PC-9 (cell line): ENCODE results near the gene AFAP1L2. TPM values are rescaled to one million over a fixed set of nuclear protein-coding genes. Genes with fewer than 3 reads are reported as not detected.

Source experiments
- BruUV-seq: library from RNA; stranded (reverse); fragments of 400-500 nt; replicated peaks from 2 replicates; lab custom pipeline; 2021; lab: Mats Ljungman, UMichigan
- CTCF ChIA-PET: fragments of 300-600 bp; sonication (Branson Sonifier 250); formaldehyde crosslinking; loops from one replicate; lab custom pipeline; 2022; ENCODE audit warnings: antibody characterized with exemption; lab: Charles Lee
- POLR2A ChIA-PET: fragments of 300-600 bp; sonication (Branson Sonifier 250); formaldehyde crosslinking; loops from one replicate; lab custom pipeline; 2022; ENCODE audit warnings: antibody characterized with exemption; ENCODE audit not compliant: unreplicated experiment; lab: Charles Lee
- DNase-seq, 2 experiments: peaks; one replicate each; pipeline versions ENCODE4 v3.0.0 to v3.0.0-alpha.2; 2015 to 2022; ENCODE audit warnings: mixed read lengths in 1 of 2
- H2AFZ ChIP-seq: fragments of 200-600 bp; sonication (generic); 2 replicates; pipeline ENCODE4 v1.8.1; 2017; ENCODE audit warnings: antibody characterized with exemption
- H3F3A ChIP-seq: fragments of 200-600 bp; sonication (generic); 2 replicates; pipeline ENCODE4 v1.8.1; 2017; ENCODE audit warnings: antibody characterized with exemption, mild to moderate bottlenecking, low read depth; ENCODE audit not compliant: insufficient read depth
- H3K27ac ChIP-seq: fragments of 200-600 bp; sonication (generic); 2 replicates; pipeline ENCODE4 v1.6.1; 2016; ENCODE audit warnings: mixed run types
- H3K27me3 ChIP-seq: fragments of 200-600 bp; sonication (generic); 2 replicates; pipeline ENCODE4 v1.6.1; 2016; ENCODE audit warnings: low read depth, mixed run types; ENCODE audit not compliant: insufficient read depth
- H3K36me3 ChIP-seq: fragments of 200-600 bp; sonication (generic); 2 replicates; pipeline ENCODE4 v1.6.1; 2016; ENCODE audit warnings: low read depth, mixed run types
- H3K4me1 ChIP-seq: fragments of 200-600 bp; sonication (generic); replicated peaks from 2 replicates; pipeline ENCODE4 v1.6.1; 2016; ENCODE audit warnings: mixed run types; ENCODE audit not compliant: insufficient read depth
- H3K4me2 ChIP-seq: fragments of 200-600 bp; sonication (generic); 2 replicates; pipeline ENCODE4 v1.6.1; 2017; ENCODE audit warnings: mixed run types
- H3K4me3 ChIP-seq: fragments of 200-600 bp; sonication (generic); 2 replicates; pipeline ENCODE4 v1.6.1; 2016; ENCODE audit warnings: mixed run types
- H3K79me2 ChIP-seq: fragments of 200-600 bp; sonication (generic); 2 replicates; pipeline ENCODE4 v1.6.1; 2017; ENCODE audit warnings: low read depth, mixed run types
- H3K9me2 ChIP-seq: fragments of 200-600 bp; sonication (generic); 2 replicates; pipeline ENCODE4 v1.8.1; 2017; ENCODE audit warnings: mild to moderate bottlenecking; ENCODE audit not compliant: insufficient read depth
- H3K9me3 ChIP-seq: fragments of 200-600 bp; sonication (generic); 2 replicates; pipeline ENCODE4 v1.8.1; 2016; ENCODE audit warnings: low read depth; ENCODE audit not compliant: insufficient read depth
- H4K20me1 ChIP-seq: fragments of 200-600 bp; sonication (generic); 2 replicates; pipeline ENCODE4 v1.8.1; 2017; ENCODE audit not compliant: insufficient read depth
- EZH2 ChIP-seq: fragments of 200-600 bp; sonication (generic); IDR thresholded peaks from 2 replicates; pipeline ENCODE4 v1.8.0; 2017; ENCODE audit warnings: antibody characterized with exemption, low read depth
- intact Hi-C: fragments of 100-400 bp; cut with micrococcal nuclease; formaldehyde crosslinking; loops from one replicate; pipeline ENCODE4 v1.10.0; 2022; ENCODE audit not compliant: unreplicated experiment
- total RNA-seq: library from RNA; stranded (reverse); gene quantifications from 2 replicates; pipeline ENCODE4 v1.2.3, GENCODE V29; 2021
- TF ChIP-seq, protein P1 (sequence below): fragments of 200-600 bp; sonication (generic); conservative IDR thresholded peaks from 2 replicates; pipeline ENCODE4 v1.6.1; 2017; ENCODE audit warnings: mixed run types, antibody characterized with exemption, mild to moderate bottlenecking, moderate library complexity

AFAP1L2 gene
- total RNA-seq, 1 experiment from 2014 or later, result 35.4 TPM

DNA sequence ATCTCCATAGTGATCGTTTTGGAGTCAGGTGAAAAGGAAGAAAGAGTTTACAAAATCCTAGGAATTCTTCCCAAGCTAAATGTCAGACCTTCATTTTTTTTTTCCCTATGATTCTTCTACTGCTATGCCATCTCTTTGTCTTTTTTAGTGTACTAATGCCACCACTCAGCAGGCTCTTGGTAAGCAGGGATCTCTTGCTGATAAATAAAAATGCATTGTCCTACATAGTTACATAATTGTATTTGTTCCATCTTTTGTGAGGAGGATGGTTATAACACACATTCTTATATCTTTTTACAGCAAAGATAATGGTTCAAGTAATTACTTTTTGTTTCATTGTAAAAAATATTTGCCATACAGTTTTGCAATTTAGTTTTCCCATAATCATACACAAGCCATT, 36.8 kb upstream of the AFAP1L2 start:
- Histone ChIP-seq H4K20me1 (no peaks in the 10 kb centered on the region), H3K36me3 (no peaks in the 10 kb centered on the region), H3K27ac (no peak overlapping the region), H3K4me1 (no peaks in the 10 kb centered on the region), H3K9me2 (no peaks in the 10 kb centered on the region), H2AFZ (no peak overlapping the region), H3F3A (no peaks in the 10 kb centered on the region), H3K4me2 (no peak overlapping the region), H3K4me3 (no peak overlapping the region), H3K9me3 (no peaks in the 10 kb centered on the region), H3K79me2 (no peaks in the 10 kb centered on the region), H3K27me3 (no peaks in the 10 kb centered on the region)
- no peak for DNase-seq
- intact Hi-C loops, result no loop called here
- ChIA-PET CTCF (interaction anchor here (0.6 to 0.7 kb wide), 2 partner anchors 52 to 103 kb away, joined by 3 to 5 read pairs; no protein-coding TSS in a partner anchor), POLR2A (no interaction called here)
- BruUV-seq, result no TSS peak
- TF ChIP-seq, protein P1, sequence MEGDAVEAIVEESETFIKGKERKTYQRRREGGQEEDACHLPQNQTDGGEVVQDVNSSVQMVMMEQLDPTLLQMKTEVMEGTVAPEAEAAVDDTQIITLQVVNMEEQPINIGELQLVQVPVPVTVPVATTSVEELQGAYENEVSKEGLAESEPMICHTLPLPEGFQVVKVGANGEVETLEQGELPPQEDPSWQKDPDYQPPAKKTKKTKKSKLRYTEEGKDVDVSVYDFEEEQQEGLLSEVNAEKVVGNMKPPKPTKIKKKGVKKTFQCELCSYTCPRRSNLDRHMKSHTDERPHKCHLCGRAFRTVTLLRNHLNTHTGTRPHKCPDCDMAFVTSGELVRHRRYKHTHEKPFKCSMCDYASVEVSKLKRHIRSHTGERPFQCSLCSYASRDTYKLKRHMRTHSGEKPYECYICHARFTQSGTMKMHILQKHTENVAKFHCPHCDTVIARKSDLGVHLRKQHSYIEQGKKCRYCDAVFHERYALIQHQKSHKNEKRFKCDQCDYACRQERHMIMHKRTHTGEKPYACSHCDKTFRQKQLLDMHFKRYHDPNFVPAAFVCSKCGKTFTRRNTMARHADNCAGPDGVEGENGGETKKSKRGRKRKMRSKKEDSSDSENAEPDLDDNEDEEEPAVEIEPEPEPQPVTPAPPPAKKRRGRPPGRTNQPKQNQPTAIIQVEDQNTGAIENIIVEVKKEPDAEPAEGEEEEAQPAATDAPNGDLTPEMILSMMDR, result no peak
- no peak for TF ChIP-seq EZH2

DNA sequence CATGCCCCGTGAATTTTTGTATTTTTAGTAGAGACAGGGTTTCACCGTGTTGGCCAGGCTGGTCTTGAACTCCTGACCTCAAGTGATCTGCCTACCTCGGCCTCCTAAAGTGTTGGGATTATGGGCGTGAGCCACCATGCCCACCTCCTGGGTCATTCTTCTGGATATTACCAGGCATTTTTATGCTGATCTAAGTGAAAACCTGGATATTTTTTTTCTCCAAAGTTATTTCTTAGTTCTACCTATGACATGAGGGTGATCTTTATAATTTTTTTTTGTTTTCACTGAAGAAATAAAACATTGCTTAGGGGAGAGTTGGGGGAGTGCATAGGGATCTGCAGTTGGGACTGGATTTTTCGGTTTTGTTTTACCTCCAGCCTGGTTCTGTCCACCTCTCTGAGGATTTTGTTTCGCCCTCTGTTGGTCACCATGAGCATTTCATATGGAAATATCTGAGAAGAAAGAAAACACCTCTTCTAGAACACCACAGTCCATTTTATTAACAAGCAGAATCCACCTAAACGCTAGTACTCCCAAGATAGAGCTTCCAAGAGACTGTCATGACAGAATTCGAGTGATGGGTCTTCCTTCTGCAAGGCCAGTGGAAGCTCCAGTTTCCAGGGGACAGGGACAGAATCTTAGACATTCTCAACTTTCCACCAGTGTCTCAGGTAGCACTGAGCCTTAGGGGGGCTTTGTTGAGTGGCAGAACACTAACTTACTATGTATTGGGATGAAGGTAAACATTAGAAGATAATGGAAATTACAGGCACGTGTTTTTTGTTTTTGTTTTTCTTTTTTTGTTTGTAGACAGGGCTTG, 33.4 kb upstream of the AFAP1L2 start:
- no peaks in the 10 kb centered on the region for H3K27me3 ChIP-seq
- H3K4me3 ChIP-seq, result no peak overlapping the region
- H4K20me1 ChIP-seq, result no peaks in the 10 kb centered on the region
- no peaks in the 10 kb centered on the region for H3K79me2 ChIP-seq
- ChIA-PET POLR2A (no interaction called here), CTCF (no interaction called here)
- H3F3A ChIP-seq, result no peaks in the 10 kb centered on the region
- H2AFZ ChIP-seq, result no peak overlapping the region
- no peak overlapping the region for H3K4me2 ChIP-seq
- H3K4me1 ChIP-seq, result no peaks in the 10 kb centered on the region
- no TSS peak for BruUV-seq
- no peaks in the 10 kb centered on the region for H3K9me2 ChIP-seq
- TF ChIP-seq, protein P1, result peak; percentile 75
- no peak for TF ChIP-seq EZH2
- no peaks in the 10 kb centered on the region for H3K9me3 ChIP-seq
- H3K27ac ChIP-seq, result no peak overlapping the region
- DNase-seq, result no peak
- no peaks in the 10 kb centered on the region for H3K36me3 ChIP-seq
- intact Hi-C loops, result no loop called here

DNA sequence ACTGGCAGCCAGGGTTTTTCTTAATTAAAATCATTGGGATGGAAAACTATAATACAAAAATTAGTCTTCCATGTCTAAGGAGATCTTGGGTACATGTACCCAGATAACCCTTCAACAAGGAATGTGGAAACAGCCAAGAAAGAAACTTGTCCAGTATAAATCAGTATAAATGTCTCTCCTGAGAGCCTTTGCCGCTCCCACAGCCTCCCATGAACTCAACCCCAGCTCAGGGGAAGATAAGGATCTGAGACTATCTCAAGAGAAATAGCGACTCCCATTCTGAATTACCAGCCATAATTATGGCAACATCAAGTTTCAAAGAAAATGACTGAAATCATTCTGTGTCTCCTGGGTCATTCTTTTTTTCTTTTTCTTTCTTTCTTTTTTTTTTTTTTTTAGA, 32.6 kb upstream of the AFAP1L2 start:
- no TSS peak for BruUV-seq
- POLR2A ChIA-PET, result no interaction called here
- Histone ChIP-seq H3K9me3 (no peaks in the 10 kb centered on the region), H3K79me2 (no peaks in the 10 kb centered on the region), H3K27me3 (no peaks in the 10 kb centered on the region), H2AFZ (no peak overlapping the region), H3K27ac (no peak overlapping the region), H3K4me1 (no peaks in the 10 kb centered on the region), H3K9me2 (no peaks in the 10 kb centered on the region), H3F3A (no peaks in the 10 kb centered on the region), H3K36me3 (no peaks in the 10 kb centered on the region), H3K4me2 (no peak overlapping the region), H4K20me1 (no peaks in the 10 kb centered on the region), H3K4me3 (no peak overlapping the region)
- TF ChIP-seq, protein P1, result no peak
- no peak for TF ChIP-seq EZH2
- CTCF ChIA-PET, result interaction anchor here (0.5 to 0.6 kb wide), 2 partner anchors 33 to 112 kb away, joined by 3 to 4 read pairs; no protein-coding TSS in a partner anchor
- intact Hi-C loops, result no loop called here
- no peak for DNase-seq
